B cell (primary cell): ENCODE results near the gene SLC19A1.

Experiments
- CTCF ChIP-seq: fragments of 200-600 bp; IDR thresholded peaks from one replicate; pipeline ENCODE4 v1.8.0; 2022; ENCODE audit warnings: antibody characterized with exemption, mild to moderate bottlenecking
- EZH2 ChIP-seq: IDR thresholded peaks from 2 replicates; pipeline ENCODE4 v1.6.1; 2012; ENCODE audit warnings: borderline replicate concordance, low read depth, mild to moderate bottlenecking, moderate library complexity, low read length; ENCODE audit not compliant: insufficient read depth, poor library complexity, severe bottlenecking

- TF ChIP-seq CTCF (no peak), EZH2 (no peak)
Observed at GRCh38 chr21:45470087-45470515, 72.1 kb downstream of the SLC19A1 start.
